Measurements from ENCODE around the gene JAG1.

DNA sequence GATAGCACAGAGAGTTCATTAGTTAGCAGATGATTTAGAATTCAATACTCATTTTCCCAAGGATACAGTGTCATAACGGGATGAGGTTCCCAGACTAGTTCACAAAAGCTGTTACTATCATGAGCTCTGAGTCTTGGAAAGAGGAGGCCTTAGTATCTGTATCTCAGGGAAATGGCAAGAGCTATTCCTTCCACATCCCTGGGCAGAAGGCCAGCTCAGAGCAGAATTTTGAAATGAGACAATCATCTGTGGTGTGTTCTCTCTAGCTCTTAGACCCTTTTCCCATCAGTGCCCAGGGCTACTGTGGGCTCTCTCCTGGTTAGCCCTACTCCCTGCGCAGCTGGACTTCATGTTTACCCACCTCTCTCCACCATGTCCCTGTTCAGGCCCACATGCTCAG, 64.5 kb downstream of the JAG1 start:
- TF ChIP-seq, protein P1, sequence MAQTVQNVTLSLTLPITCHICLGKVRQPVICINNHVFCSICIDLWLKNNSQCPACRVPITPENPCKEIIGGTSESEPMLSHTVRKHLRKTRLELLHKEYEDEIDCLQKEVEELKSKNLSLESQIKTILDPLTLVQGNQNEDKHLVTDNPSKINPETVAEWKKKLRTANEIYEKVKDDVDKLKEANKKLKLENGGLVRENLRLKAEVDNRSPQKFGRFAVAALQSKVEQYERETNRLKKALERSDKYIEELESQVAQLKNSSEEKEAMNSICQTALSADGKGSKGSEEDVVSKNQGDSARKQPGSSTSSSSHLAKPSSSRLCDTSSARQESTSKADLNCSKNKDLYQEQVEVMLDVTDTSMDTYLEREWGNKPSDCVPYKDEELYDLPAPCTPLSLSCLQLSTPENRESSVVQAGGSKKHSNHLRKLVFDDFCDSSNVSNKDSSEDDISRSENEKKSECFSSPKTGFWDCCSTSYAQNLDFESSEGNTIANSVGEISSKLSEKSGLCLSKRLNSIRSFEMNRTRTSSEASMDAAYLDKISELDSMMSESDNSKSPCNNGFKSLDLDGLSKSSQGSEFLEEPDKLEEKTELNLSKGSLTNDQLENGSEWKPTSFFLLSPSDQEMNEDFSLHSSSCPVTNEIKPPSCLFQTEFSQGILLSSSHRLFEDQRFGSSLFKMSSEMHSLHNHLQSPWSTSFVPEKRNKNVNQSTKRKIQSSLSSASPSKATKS (CRISPR knock-in tag; IDR thresholded peaks at IDR 0.05) = no peak
- TF ChIP-seq, protein P2, sequence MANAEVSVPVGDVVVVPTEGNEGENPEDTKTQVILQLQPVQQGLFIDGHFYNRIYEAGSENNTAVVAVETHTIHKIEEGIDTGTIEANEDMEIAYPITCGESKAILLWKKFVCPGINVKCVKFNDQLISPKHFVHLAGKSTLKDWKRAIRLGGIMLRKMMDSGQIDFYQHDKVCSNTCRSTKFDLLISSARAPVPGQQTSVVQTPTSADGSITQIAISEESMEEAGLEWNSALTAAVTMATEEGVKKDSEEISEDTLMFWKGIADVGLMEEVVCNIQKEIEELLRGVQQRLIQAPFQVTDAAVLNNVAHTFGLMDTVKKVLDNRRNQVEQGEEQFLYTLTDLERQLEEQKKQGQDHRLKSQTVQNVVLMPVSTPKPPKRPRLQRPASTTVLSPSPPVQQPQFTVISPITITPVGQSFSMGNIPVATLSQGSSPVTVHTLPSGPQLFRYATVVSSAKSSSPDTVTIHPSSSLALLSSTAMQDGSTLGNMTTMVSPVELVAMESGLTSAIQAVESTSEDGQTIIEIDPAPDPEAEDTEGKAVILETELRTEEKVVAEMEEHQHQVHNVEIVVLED (CRISPR knock-in tag; IDR thresholded peaks at IDR 0.05) = no peak
- TF ChIP-seq ZNF274 (IDR thresholded peaks at IDR 0.05; ENCODE audit: borderline replicate concordance, low read depth, low read length) (no peak), HMGN3 (IDR thresholded peaks at IDR 0.05; ENCODE audit: borderline replicate concordance, extremely low read depth, insufficient read length, low read depth, low read length) (no peak), ZNF3 (CRISPR knock-in tag; IDR thresholded peaks at IDR 0.05) (no peak), SMARCE1 (IDR thresholded peaks at IDR 0.05) (no peak), TARDBP (IDR thresholded peaks at IDR 0.05) (no peak), CEBPB (tag; IDR thresholded peaks at IDR 0.05) (no peak)

Measured in K562 (cell line).